ENCODE measurements around the gene COLQ. TPM values are rescaled to one million over a fixed set of nuclear protein-coding genes. Genes with fewer than 3 reads are reported as not detected.

The COLQ gene
- total RNA-seq, 1 experiment from 2014 or later = 1.5 TPM

- no peaks in the 10 kb centered on the region for H3K79me2 ChIP-seq (ENCODE audit: low read length)
- no peak for ATAC-seq
- no peak overlapping the region for H3K9ac ChIP-seq (ENCODE audit: low read length)
- H3K27ac ChIP-seq (ENCODE audit: low read length) = no peak overlapping the region
- BruUV-seq (replicated peaks) = no TSS peak
- H2AFZ ChIP-seq (ENCODE audit: low read length) = no peak overlapping the region
- no peak overlapping the region for H3K4me2 ChIP-seq (ENCODE audit: low read length)
- no peaks in the 10 kb centered on the region for H3F3A ChIP-seq (ENCODE audit: low read length, unreplicated experiment)
- no peaks in the 10 kb centered on the region for H3K4me1 ChIP-seq (ENCODE audit: insufficient read depth, low read length)
- no peaks in the 10 kb centered on the region for H3K27me3 ChIP-seq (ENCODE audit: low read length)
- no peak overlapping the region for H3K4me3 ChIP-seq (ENCODE audit: low read length)
- TF ChIP-seq EZH2phosphoT487 (IDR thresholded peaks at IDR 0.05; ENCODE audit: borderline replicate concordance, low read length) = no peak
- no peak for TF ChIP-seq EZH2 (IDR thresholded peaks at IDR 0.05; ENCODE audit: low read length, unreplicated experiment)
- TF ChIP-seq CTCF (conservative IDR thresholded peaks at IDR 0.05; ENCODE audit: low read depth, low read length) = no peak
- H4K20me1 ChIP-seq (ENCODE audit: low read length) = no peaks in the 10 kb centered on the region
- H3K9me2 ChIP-seq (replicated peaks; ENCODE audit: low read length) = no peaks in the 10 kb centered on the region
- H3K9me3 ChIP-seq (ENCODE audit: low read length) = no peaks in the 10 kb centered on the region
- intact Hi-C loops (cut with micrococcal nuclease) = no loop called here
- ChIA-PET POLR2A (ENCODE audit: unreplicated experiment) (no interaction called here), CTCF (no interaction called here)
- no peaks in the 10 kb centered on the region for H3K36me3 ChIP-seq (ENCODE audit: low read depth, low read length)
- no peak for DNase-seq
These were observed 30.4 kb downstream of the COLQ start for GRCh38 chr3:15491143-15491542.

GRCh38 chr3:15490158-15490557 lies 31.3 kb downstream of the COLQ start:
- Histone ChIP-seq H3K4me3 (ENCODE audit: low read length) (no peak overlapping the region), H2AFZ (ENCODE audit: low read length) (no peak overlapping the region), H3F3A (ENCODE audit: low read length, unreplicated experiment) (no peaks in the 10 kb centered on the region), H3K79me2 (ENCODE audit: low read length) (no peaks in the 10 kb centered on the region), H3K36me3 (ENCODE audit: low read depth, low read length) (no peaks in the 10 kb centered on the region), H3K9ac (ENCODE audit: low read length) (no peak overlapping the region), H3K27me3 (ENCODE audit: low read length) (no peaks in the 10 kb centered on the region), H3K9me2 (replicated peaks; ENCODE audit: low read length) (no peaks in the 10 kb centered on the region), H3K4me1 (ENCODE audit: insufficient read depth, low read length) (no peaks in the 10 kb centered on the region), H3K27ac (ENCODE audit: low read length) (no peak overlapping the region), H3K9me3 (ENCODE audit: low read length) (no peaks in the 10 kb centered on the region), H3K4me2 (ENCODE audit: low read length) (no peak overlapping the region), H4K20me1 (ENCODE audit: low read length) (no peaks in the 10 kb centered on the region)
- intact Hi-C loops (cut with micrococcal nuclease) = no loop called here
- ChIA-PET CTCF (no interaction called here), POLR2A (ENCODE audit: unreplicated experiment) (no interaction called here)
- TF ChIP-seq CTCF (conservative IDR thresholded peaks at IDR 0.05; ENCODE audit: low read depth, low read length) = no peak
- no peak for TF ChIP-seq EZH2 (IDR thresholded peaks at IDR 0.05; ENCODE audit: low read length, unreplicated experiment)
- TF ChIP-seq EZH2phosphoT487 (IDR thresholded peaks at IDR 0.05; ENCODE audit: borderline replicate concordance, low read length) = no peak
- no peak for ATAC-seq
- no TSS peak for BruUV-seq (replicated peaks)
- DNase-seq = no peak

- Histone ChIP-seq H2AFZ (ENCODE audit: low read length) (no peak overlapping the region), H3K36me3 (ENCODE audit: low read depth, low read length) (no peaks in the 10 kb centered on the region), H3K4me3 (ENCODE audit: low read length) (no peak overlapping the region), H3K4me2 (ENCODE audit: low read length) (no peak overlapping the region), H3K79me2 (ENCODE audit: low read length) (no peaks in the 10 kb centered on the region), H3K27ac (ENCODE audit: low read length) (no peak overlapping the region), H3K9ac (ENCODE audit: low read length) (no peak overlapping the region), H3F3A (ENCODE audit: low read length, unreplicated experiment) (no peaks in the 10 kb centered on the region), H3K27me3 (ENCODE audit: low read length) (no peaks in the 10 kb centered on the region), H3K9me2 (replicated peaks; ENCODE audit: low read length) (no peaks in the 10 kb centered on the region), H4K20me1 (ENCODE audit: low read length) (no peaks in the 10 kb centered on the region), H3K4me1 (ENCODE audit: insufficient read depth, low read length) (no peaks in the 10 kb centered on the region), H3K9me3 (ENCODE audit: low read length) (no peaks in the 10 kb centered on the region)
- no peak for DNase-seq
- CTCF ChIA-PET = no interaction called here
- intact Hi-C loops (cut with micrococcal nuclease) = no loop called here
- TF ChIP-seq CTCF (conservative IDR thresholded peaks at IDR 0.05; ENCODE audit: low read depth, low read length) (no peak), EZH2 (IDR thresholded peaks at IDR 0.05; ENCODE audit: low read length, unreplicated experiment) (no peak), EZH2phosphoT487 (IDR thresholded peaks at IDR 0.05; ENCODE audit: borderline replicate concordance, low read length) (no peak)
- ATAC-seq = no peak
- POLR2A ChIA-PET (ENCODE audit: unreplicated experiment) = interaction anchor here (0.6 kb wide), 1 partner anchor 335 kb away, joined by 3 read pairs; no protein-coding TSS in a partner anchor
- BruUV-seq (replicated peaks) = no TSS peak
These were observed 33.5 kb downstream of the COLQ start for GRCh38 chr3:15488002-15488401.
